Measurements from ENCODE around the gene FAM3C.

- TF ChIP-seq CTCF (conservative IDR thresholded peaks at IDR 0.05; ENCODE audit: low read depth, low read length) (no peak), SMC3 (IDR thresholded peaks at IDR 0.05; ENCODE audit: low read depth, low read length) (no peak), BHLHE40 (IDR thresholded peaks at IDR 0.05; ENCODE audit: low read depth, low read length) (no peak), USF2 (IDR thresholded peaks at IDR 0.05; ENCODE audit: low read depth, low read length) (no peak), POLR2A (IDR thresholded peaks at IDR 0.05; ENCODE audit: low read depth, low read length) (no peak), MXI1 (IDR thresholded peaks at IDR 0.05; ENCODE audit: borderline replicate concordance, low read depth, low read length) (no peak), RAD21 (IDR thresholded peaks at IDR 0.05; ENCODE audit: low read length) (no peak), FOS (IDR thresholded peaks at IDR 0.05; ENCODE audit: low read depth, low read length) (no peak), NFE2L2 (IDR thresholded peaks at IDR 0.05; ENCODE audit: low read depth, low read length) (no peak), ELK1 (IDR thresholded peaks at IDR 0.05; ENCODE audit: borderline replicate concordance, low read depth, low read length) (no peak)
Observed at GRCh38 chr7:121404348-121404747, 8.2 kb upstream of the FAM3C start.

All from IMR-90 (cell line).